HG03558 (cell line): ENCODE data around the gene GNA15.
"Not testable (repeated sequence)": the region's sequence is repeated elsewhere in the genome, so short reads cannot be mapped to it uniquely, and the experiment has no call there.

Experiments
- ATAC-seq: cut with Tn5 transposase; IDR thresholded peaks from one replicate; pipeline ENCODE4 v1.9.1; 2021; ENCODE audit warnings: moderate number of reproducible peaks; ENCODE audit not compliant: unreplicated experiment; ENCODE audit errors: extremely low read depth

GNA15 gene

GRCh38 chr19:3163230-3163886 lies 27.5 kb downstream of the GNA15 start:
- ATAC-seq: no peak

DNA sequence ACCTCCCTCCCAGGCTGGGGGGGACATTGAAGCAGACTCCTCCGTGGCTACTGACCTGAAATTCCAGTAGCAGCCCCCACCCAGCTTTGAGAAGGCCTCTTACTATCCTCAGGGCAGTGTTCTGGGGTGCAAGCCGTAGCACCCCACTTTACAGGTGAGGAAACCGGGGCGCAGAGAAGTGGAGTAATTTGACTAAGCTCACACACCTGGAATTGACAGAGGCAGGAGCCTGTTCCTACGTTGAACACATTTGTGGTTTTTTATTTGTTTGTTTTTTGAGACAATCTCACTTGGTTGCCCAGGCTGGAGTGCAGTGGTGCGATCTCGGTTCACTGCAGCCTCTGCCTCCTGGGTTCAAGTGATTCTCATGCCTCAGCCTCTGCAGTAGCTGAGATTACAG lies 28.1 kb downstream of the GNA15 start:
- no peak for ATAC-seq

- no peak for ATAC-seq
These were observed 31.9 kb downstream of the GNA15 start for GRCh38 chr19:3167533-3168272.

DNA sequence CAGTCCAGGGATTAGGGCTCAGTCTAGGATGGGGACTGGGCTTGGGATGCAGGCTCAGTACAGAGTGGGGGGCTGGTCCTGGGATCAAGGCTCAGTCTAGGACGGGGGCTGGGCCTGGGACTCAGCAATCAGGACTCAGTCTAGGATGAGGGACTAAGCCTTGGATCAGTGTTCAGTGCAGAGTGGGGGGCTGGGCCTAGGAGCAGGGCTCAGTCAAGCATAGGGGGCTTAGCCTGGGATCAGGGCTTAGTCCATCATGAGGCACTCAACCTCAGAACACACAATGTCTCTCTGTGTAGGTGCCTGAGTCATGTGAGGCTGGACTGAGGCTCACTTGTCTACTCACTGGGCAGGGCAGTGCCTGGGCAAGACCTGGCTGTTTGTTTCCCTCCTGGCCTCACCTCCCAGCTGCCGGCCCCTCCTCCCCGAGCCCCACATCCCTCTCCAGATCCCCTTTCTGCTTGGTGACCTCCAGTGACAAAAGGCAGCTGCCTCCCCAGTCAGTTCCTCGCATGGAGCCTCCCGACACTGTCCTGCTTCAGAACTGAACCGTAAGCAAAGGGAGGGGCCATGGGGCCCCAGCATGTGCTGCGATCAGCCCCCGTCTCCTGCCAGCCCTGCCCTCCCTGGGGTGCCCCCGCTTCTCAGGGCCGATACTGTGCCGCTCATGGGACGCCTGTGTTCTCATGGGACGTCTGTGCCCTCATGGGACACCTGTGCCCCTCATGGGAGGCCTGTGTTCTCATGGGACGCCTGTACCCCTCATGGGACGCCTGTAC lies 36.2 kb downstream of the GNA15 start:
- no peak for ATAC-seq

GRCh38 chr19:3172673-3173000 lies 36.8 kb downstream of the GNA15 start:
- ATAC-seq: not testable (repeated sequence)

DNA sequence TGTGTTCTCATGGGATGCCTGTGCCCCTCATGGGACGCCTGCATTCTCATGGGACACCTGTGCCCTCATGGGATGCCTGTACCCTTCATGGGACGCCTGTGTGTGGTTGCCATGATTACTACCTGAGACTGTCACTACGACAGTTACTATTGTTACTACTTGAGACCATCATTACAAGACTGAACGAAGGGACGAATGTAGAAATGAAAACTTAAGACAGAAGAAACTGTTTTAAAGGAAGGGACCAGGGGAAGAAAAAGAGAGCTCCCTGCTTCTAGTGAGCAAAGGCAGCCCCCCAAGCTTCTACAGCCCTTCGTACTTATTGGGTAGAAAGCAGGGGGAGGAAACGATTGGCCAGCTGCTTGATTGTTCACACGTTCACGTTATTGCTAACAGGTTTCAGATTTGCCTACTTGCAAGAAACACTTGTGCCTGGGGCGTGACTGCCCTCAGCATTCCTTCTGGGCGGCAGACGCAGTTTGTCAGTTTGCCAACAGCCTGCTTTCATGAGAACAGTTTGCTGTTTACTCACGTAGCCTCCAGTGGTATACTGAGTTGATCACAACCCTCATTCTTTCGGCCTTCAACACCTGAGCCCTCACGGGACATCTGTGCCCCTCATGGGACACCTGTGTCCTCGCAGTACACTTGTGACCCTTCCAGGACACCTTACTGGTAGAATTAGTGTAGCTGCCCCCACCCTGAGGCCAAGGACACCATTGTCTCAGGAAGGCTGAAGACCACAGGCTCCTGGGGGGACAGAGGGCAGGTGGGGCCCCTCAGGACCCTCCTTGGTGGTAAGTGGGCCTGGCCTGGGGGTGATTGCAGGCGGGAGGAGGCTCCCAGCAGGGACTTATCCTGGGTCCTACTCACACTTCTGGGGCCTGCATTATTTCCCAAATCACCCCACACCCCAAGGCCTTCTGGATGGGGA lies 40.2 kb downstream of the GNA15 start:
- ATAC-seq: no peak

- ATAC-seq: no peak
These were observed 41.1 kb downstream of the GNA15 start for GRCh38 chr19:3176715-3177501.

DNA sequence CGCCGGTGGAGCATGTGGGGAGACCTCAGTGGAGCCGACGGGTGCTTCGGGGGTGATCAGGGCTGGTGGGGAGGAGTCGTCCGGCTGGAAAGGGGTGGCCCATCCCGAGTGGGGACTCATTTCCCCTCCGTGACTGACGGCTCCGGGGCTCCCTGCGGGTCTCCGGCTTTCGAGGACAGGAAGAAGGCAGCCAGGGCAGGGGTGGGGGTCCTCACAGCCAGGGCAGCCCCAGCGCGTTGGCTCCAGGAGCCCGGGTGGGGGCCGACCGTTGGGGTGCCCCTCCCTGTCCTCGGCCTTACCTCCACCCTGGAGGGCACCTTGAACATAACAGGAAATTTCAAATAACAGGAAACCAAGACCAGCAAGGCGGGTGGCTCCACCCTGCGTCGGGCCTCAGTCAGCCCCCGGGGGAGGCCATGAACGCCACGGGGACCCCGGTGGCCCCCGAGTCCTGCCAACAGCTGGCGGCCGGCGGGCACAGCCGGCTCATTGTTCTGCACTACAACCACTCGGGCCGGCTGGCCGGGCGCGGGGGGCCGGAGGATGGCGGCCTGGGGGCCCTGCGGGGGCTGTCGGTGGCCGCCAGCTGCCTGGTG lies 42.6 kb downstream of the GNA15 start, which contains the start of gene S1PR4:
S1PR4 (plus strand) TSS at position 393 of the 596 bp plus-strand sequence; CDS start at position 417, 24 bp downstream.
- ATAC-seq: no peak

GRCh38 chr19:3178973-3179738 lies 43.3 kb downstream of the GNA15 start:
- no peak for ATAC-seq

DNA sequence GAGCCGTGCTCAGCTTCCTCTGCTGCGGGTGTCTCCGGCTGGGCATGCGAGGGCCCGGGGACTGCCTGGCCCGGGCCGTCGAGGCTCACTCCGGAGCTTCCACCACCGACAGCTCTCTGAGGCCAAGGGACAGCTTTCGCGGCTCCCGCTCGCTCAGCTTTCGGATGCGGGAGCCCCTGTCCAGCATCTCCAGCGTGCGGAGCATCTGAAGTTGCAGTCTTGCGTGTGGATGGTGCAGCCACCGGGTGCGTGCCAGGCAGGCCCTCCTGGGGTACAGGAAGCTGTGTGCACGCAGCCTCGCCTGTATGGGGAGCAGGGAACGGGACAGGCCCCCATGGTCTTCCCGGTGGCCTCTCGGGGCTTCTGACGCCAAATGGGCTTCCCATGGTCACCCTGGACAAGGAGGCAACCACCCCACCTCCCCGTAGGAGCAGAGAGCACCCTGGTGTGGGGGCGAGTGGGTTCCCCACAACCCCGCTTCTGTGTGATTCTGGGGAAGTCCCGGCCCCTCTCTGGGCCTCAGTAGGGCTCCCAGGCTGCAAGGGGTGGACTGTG lies 44.0 kb downstream of the GNA15 start:
- no peak for ATAC-seq

GRCh38 chr19:3183721-3184641 lies 48.1 kb downstream of the GNA15 start:
- ATAC-seq: no peak

DNA sequence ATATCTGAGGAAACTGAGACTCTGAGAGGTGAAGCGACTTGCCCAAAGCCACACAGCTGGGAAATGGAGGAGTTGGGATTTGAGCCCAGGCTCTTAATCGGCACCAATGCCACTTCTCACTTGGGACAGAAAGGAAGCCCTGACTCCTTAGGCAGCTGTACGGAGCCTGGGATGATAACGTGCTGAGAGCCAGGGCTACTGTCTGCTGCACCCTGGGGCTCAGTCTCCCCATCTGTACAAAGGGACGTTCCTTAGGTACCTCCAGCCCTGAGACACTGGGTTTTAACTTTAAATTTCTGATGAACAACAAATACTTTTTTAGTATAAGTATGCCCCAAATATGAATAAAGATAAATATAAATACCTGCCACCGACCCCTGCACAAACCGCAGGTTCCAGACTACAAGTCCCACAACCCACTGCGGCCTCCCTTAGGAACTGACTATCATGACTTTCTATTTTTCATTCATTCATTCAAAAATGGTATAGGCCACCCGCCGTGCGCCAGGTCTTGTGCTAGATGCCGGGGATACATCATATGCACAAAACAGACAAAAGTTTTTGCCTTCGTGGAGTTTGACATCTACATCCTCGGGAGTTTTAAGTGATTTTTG lies 49.1 kb downstream of the GNA15 start:
- peak; percentile 11 for ATAC-seq

DNA sequence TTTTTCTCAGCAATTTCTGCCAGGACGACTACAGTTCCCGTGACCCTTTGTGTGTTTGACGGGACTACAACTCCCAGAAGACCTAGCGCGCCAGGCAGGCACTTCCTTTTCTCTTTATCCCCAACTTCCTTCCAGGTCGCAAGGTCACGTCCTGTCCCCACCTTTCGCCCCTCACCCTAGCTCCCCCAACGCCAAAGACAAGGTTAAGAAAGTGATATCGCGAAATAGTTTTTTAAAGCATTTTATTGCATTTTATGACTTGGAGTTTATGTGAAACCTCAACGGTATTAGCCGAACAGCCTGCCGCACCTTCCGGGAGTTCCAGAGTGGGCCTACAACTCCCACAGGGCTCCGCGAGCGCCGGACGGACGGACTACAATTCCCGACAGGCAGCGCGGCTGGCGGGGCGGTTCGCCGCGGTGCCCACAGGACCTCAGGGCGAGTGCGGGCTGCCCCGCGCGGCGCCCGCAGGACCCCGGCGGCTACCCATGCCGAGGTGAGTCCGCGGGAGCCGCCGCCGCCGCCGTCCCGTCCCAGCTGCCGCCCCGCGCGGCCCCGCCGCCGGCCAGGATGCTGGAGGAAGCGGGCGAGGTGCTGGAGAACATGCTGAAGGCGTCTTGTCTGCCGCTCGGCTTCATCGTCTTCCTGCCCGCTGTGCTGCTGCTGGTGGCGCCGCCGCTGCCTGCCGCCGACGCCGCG lies 49.8 kb downstream of the GNA15 start, which contains the start of gene NCLN:
NCLN (plus strand) TSS at position 470 of the 699 bp plus-strand sequence; CDS start at position 571, 101 bp downstream.
- peak; percentile 38 for ATAC-seq

- ATAC-seq: no peak
These were observed 50.4 kb downstream of the GNA15 start for GRCh38 chr19:3186160-3186688.

DNA sequence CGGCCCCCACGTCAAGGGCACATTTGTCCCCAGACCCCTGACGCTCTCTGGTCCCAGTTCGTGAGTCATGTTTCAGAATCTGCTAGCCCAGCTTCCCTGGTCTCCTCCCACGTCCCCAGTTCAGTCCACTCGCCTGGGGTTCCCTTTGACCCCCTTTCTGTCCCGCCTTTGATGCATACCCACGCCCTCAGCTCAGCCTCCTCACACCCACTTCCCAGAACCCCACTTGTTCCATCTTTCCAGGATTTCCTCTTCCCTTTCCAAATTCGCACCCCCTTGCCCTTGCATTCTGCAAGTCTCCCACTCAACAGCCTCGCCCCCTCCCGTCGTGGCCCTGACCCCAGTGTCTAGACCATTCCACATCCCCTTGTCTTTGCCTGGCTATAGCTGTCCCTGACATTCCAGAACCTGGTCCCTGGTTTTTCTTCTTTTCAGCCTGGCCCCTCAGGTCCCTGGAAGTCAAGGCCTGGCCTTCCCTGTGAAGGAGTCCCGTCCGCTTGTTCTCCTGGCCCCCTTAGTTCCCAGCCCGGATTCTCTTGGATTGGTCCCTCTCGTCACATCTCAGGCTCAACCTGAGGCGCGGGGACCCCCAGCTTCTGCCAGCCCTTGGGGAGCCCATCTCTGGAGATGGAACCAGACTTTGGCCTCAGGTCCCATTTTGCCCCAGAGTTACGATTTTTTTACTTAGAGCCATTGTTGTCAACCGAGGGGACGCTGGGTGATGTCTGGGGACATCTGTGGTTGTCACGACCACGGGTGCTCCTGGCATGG lies 51.2 kb downstream of the GNA15 start:
- ATAC-seq: no peak
